GM19099 (cell line): ENCODE measurements around the gene DCUN1D1.

Experiments
- POLR2A ChIP-seq: IDR thresholded peaks from 3 replicates; pipeline ENCODE4 v1.6.1; 2011; ENCODE audit warnings: low read depth; ENCODE audit not compliant: insufficient read length; ENCODE audit errors: extremely low read depth

The DCUN1D1 gene

DNA sequence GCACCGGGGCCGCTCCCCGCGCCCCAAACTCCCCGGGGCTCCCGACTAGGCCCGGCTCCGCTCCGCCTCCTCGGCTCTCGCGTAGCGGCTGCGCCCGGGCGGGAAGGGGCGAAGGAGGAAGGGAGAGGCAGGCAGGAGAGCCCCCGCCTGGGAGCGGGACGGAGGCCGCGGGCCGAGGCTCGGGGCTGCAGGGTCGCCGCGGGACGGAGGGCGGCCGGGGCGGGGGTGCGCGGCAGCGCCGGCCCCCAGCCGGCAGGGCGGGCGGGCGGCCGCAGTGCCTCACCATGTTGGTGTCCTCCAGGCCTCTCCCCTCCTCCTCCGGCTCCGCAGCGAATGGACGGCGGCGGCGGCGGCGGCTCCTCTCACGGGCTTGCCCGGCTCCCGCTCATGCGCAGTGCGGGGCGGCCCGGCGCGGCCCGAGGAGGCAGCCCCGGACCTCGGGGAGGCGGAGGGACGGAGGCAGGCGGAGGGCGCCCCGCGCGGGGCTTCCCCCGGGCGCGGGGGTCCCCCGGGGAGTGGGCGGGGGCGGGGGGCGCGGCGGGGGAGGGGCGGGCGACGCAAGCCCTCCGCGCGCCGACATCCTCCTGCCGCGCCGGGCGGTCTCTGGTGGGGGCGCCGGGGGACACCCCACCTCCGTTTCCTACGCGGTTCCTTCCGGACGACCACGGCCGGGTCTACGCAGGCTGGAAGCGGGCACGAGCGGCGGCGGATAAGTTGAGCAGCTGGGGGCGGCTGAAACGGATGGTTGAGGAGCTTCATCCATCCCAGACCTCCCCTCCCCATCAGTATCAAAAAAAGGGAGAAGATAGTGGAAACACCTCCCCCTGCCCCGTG lies at the start of gene DCUN1D1:
Gene DCUN1D1 (minus strand): TSS at position 335 of the 834 bp plus-strand sequence. CDS start 49 bp downstream, at position 286.
- peak; percentile 74 for TF ChIP-seq POLR2A

DNA sequence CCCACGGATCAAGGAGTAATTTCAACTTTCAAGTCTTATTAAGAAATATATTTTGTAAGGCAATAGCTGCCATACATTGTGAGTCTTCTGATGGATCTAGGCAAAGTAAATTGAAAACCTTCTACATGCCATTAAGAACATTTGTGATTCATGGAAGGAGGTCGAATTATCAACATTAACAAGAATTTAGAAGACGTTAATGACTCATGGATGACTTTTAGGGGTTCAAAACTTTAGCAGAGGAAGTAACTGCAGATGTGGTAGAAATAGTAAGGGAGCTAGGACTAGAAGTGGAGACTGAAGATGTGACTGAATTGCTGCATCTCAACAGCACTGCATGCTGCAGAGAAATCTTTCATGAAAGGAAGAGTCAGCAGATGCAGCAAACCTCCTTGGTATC lies 48.1 kb upstream of the DCUN1D1 start:
- no peak for TF ChIP-seq POLR2A

DNA sequence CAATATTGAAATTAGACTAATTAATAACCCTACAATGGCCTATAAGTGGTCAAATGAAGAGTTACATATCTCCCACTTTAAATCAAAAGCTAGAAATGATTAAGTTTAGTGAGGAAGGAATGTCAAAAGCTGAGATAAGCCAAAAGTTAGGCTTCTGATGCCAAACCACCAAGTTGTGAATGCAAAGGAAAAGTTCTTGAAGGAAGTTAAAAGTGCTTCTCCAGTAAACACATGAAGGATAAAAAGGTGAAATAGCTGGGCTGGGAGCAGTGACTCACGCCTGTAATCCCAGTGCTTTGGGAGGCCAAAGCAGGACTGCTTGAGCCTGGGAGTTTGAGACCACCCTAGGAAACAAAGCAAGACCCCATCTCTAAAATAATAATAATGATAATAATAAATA lies 46.9 kb upstream of the DCUN1D1 start:
- TF ChIP-seq POLR2A: no peak

DNA sequence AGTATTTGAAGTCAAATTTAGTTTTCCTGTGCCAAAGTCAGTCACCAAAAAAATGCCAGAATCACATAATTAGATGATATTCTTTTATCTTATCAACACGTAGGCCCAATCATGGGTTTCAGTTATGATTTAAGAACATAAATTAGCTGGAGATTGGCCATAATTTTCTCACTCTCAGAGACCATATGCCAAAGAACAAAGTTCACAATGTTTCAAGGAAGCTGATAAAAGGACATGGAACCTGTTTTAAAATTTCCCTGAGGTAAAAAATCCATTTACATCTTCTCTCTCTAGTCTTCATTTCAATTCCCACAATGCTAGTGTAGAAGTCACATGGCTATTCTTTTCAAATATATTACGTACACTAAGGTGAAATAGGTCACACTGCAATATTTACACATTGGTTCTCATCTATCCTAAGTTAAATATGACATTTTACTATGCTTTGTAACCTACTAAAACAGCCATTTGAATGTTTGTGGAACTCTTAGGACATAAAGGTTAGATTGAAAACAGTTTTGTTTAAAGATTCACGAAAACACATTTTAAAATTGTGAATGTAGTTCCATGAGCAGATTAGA lies 42.7 kb upstream of the DCUN1D1 start:
- TF ChIP-seq POLR2A: no peak

DNA sequence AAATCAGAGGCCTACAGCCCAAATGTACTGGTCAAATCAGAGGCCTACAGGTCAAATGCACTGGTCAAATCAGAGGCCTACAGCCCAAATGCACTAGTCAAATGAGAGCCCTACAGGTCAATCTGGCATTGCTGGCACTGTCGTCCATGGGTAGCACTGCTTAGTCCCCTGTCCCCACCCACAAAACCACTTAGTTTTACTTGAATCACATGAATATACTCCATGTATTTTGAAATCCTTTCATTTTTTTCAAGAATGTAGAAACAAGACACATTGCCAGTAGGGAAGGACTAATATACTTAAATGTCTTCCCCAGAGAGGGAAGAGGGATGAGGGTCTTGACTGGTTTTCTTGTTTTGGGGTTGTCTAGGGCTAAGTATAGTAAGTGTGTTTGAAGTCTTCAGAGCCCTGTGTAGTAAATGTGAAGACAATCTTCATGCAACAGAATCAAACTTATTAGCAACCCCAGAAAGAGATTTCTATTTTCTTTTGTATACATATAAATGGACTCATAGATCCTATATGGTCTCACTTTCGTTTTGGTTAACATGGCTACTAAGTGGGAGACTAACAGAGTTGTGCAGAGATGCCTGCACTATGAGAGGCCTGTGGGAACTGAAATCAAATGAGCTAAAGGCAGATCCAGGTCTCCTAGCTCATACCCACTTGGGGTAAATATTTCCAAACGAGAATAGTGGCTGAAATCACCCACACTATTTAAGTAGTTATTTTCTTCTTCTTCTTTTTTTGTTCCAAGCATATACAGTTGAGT lies 38.3 kb upstream of the DCUN1D1 start:
- no peak for TF ChIP-seq POLR2A

DNA sequence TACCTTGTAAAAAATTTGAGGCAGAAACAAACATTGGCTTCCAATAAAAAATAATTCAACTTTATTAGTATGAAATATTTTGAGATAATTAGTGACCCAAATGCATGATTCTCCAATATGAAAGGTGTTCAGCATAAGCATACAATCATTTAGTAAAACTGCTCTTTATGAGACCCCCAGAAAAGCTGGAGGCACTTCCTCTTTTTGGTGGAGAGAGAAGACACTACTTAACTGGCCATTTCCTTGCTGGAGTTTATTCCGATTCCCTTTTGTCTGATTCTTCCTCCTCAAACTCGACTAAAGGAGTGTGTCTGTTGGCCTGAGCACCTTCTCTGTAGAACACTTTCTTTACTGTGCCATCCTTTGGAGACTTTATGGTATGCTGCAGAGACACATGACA lies 34.8 kb upstream of the DCUN1D1 start:
- no peak for TF ChIP-seq POLR2A

DNA sequence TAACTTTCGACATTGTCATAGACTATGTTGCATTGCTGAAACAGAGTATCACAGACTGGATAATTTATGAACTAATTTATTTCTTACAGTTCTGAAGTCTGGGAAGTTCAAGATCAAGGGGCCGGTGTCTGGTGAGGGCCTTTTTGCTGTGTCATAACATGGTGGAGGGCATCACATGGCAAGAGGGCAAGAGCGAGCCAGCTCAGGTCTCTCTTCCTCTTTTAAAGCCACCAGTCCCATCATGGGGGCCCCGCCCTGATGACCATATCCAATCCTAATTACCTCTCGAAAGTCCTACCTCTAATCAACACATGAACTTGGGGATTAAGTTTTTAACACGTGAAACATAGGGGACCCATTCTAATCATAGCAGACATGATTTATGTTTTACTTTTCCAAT lies 33.5 kb upstream of the DCUN1D1 start:
- TF ChIP-seq POLR2A: no peak

DNA sequence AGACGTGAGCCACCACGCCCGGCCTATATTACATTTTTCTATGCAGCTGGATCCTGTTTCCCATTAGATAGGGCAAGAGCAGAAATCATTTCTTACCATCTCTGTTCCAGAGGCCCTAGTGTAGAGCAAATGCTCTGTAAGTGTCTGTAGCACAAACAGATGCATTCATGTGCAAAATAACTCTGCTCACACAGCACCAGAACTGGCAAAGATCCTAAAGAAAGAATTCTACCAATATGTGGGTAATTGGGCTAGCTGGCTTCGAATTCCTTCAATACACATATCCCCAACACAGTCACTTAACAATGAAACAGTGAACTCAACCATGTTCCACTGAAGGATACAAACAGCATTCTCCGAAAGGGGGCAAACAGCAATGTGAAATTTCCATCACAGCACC lies 32.7 kb upstream of the DCUN1D1 start:
- TF ChIP-seq POLR2A: no peak

DNA sequence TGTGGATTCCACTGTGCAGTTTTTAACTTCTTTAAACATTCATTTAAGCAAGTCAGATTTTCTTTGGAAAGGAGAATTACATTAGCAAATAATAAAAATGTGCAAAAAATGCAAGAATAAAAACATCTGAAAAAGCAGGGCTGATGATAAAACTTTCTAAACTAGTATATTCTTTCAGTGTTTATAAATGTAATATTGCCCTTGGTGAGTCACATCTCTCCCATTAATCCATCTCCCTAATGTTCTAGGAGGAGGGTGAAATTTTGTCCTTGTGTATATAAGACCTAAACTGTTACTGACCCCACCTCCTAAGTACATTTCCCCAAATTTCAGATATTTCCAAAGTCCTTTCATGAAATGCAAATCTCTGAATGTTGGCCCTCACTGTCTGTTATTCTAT lies 28.5 kb upstream of the DCUN1D1 start:
- no peak for TF ChIP-seq POLR2A

DNA sequence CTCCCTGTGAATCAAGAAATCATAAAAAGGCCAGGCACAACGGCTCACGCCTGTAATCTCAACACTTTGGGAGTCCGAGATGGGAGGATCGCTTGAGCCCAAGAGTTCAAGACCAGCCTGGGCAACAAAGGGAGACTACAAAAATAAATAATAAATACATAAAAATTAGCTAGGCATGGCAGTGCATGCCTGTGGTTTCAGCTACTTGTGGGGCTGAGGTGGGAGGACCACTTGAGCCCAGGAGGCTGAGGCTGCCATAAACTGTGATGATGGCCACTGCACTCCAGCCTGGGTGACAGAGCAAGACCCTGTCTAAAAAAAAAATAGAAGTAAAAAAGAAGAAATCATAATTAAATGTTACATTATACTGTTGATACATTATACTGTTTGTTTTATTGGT lies 28.0 kb upstream of the DCUN1D1 start:
- TF ChIP-seq POLR2A: no peak

DNA sequence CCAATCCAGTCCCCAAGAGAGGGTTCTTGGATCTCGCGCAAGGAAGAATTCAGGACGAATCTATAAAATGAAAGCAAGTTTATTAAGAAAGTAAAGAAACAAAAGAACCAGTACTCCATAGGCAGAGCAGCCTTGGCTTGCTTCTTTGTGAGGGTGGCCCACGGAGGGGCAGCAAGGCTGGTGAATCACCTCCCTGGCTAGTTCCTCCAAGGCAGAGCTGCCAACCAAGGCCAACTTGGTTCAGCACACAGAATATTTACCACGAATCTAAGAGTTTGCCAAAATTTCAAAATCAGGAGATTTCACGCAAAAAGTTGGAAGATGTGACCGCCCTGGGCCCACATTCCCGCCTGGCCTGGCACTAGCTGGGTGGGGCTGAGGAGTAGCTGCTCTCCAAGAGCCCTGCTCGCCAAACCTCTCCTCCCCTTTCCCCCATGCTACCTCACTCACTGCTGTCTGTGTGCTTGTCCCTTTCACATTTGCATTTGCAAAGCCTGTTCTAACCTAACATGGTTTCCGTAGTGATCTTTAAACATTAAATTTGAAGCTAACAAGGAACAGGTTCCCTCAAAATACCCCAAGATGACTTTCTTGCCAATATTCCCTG lies 26.2 kb upstream of the DCUN1D1 start:
- TF ChIP-seq POLR2A: no peak

DNA sequence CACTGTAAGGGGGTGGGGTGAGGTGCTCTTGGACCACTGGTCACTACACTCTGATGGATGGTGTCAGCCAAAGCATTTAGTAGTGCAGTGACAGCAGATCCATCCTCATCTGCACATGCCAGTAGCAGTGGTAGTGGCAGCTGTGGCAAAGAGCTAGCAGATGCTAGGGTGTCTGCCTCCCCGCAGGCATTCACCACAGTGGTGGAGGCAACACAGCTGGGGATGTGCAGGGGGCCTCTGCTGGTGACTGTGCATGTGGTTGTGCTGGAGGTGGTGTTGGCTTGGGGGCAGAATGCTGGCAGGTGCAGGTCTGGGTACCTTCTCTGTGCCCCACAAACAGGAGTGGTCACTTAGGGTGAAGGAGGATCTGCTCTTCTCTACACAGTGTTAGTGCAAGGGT lies 19.4 kb upstream of the DCUN1D1 start:
- TF ChIP-seq POLR2A: no peak

DNA sequence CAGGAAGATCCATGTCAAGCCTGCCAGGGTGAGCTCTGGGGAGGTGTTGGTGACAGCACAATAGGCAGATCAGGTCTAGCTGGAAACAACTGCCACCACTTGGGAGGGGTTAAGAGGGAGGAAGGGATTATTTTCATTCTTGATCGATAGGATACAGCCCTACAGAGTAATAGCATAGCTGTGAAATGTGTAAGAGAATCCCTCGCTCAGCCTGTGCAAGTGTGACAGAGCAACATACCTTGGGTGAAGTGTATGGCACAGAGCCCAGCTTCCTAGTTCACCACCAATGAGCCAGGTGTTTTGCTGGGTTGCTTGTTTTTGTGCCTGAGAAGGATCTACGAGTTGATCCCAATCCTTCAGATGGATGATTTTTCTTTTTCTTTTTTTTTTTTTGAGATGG lies 9.2 kb upstream of the DCUN1D1 start:
- no peak for TF ChIP-seq POLR2A

DNA sequence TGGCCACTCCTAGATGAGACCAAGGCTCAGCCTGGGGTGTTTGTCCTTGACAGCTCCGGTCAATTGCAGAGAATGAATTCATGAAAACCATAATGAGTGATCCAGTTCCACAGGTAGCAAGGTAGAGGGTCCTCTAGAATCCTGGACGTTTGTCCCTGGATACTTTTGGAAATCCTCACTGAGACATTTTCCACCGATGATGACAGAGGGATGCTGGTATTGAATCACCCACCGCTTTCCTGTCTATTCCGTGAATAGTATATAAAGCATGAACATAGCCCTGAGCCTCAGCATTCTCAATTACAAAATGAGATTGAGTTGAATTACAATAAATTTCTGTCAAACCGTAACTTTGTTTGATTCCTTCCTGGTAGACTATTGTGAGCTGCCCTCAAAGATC lies 5.7 kb upstream of the DCUN1D1 start:
- TF ChIP-seq POLR2A: no peak

DNA sequence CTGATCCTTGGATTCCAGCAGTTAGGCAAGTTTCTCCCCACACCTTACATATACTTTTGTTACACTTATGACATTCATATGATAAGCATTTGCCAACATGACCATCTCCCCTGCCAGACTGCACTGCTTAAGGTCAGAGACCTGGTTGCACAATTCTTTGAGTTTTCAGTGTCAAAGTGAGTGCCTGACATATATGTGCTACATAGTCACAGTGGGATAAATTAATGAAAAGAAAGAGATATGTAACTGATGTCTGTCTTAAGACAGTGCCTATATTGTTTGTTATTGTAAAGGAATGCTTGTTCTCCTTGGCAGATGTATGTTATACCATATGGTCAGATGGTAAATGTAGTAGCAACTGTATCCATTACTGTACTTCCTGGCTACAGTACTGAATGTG lies 3.5 kb upstream of the DCUN1D1 start:
- TF ChIP-seq POLR2A: no peak

DNA sequence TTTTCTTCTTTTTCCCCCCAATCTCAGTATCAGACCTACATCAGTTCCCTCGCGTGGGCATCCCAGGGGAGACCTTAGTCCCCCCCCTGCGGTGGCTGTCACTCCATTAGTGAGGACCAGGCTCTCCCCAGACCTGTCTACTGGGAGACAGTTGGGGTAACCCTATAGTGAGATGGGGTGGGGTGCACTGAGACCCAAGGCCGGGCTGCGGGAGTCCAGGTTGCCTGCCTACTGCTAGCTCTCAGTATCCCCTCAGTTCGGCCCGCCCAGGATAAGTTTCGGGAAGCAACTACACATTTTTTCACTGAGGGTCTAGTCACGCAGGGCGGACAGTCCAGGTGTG lies 671 bp upstream of the DCUN1D1 start:
- no peak for TF ChIP-seq POLR2A

DNA sequence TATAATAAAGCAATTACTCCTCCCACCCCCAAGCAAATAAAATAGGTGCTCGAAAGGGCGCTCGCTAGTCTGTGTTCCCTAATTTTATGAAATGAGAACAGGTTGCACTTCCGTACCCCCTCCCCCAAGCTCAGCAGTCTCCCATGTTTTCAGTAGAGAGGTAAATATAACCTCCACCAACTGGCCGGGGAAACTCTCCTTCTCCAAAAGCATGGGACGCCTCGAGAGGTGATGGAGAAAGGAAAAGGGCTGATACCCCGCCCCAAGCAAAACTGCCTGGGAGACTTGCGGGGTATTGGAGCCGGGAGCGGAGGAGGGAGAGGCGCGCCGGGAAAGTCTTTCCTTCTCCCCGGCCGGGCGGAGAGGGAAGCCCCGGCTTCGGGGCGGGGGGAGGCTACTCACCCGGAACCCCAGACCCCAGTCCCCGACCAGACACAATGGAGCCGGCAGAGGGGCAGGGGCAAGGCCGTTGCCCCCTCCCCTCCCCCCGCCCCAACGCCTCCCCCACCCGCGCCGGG lies 605 bp downstream of the DCUN1D1 start:
- no peak for TF ChIP-seq POLR2A
